ENCODE results near the gene HMGCR.

Gene HMGCR

GRCh38 chr5:75338408-75338807, 1.4 kb downstream of the HMGCR start:
- no peaks in the 10 kb centered on the region for H3K27me3 ChIP-seq (ENCODE audit: insufficient read depth, low read length, poor library complexity, severe bottlenecking)
- H2AFZ ChIP-seq (ENCODE audit: low read length) = no peak overlapping the region
- H3K4me3 ChIP-seq (ENCODE audit: low read length, poor library complexity, severe bottlenecking) = peak overlapping the region; percentile 85
- peaks cover 8% of the 10 kb centered on the region; the same call in 1 of the 2 replicates for H3K36me3 ChIP-seq (ENCODE audit: insufficient read depth, low read length)
- H3K9me3 ChIP-seq (ENCODE audit: insufficient read depth, low read depth, low read length) = no peaks in the 10 kb centered on the region
- peaks cover 64% of the 10 kb centered on the region for H3K79me2 ChIP-seq (ENCODE audit: insufficient read depth, low read length)
- H3F3A ChIP-seq (ENCODE audit: low read depth) = no peaks in the 10 kb centered on the region
- TF ChIP-seq CTCF (conservative IDR thresholded peaks at IDR 0.05; ENCODE audit: low read length) (no peak), EZH2phosphoT487 (IDR thresholded peaks at IDR 0.05; ENCODE audit: borderline replicate concordance) (no peak)
- peak overlapping the region; percentile 98 for H3K9ac ChIP-seq (ENCODE audit: low read depth, low read length, poor library complexity, severe bottlenecking)
- peak overlapping the region; percentile 98 for H3K4me2 ChIP-seq (ENCODE audit: low read depth, low read length, poor library complexity, severe bottlenecking)
- no peaks in the 10 kb centered on the region for H3K9me2 ChIP-seq (replicated peaks; ENCODE audit: low read depth, low read length)
- peaks cover 48% of the 10 kb centered on the region for H3K4me1 ChIP-seq (ENCODE audit: insufficient read depth, low read length, poor library complexity, severe bottlenecking)
- H4K20me1 ChIP-seq (ENCODE audit: insufficient read depth, low read length, poor library complexity, severe bottlenecking) = peaks cover 61% of the 10 kb centered on the region

- Histone ChIP-seq H3K9me3 (ENCODE audit: insufficient read depth, low read depth, low read length) (no peaks in the 10 kb centered on the region), H3K36me3 (ENCODE audit: insufficient read depth, low read length) (peaks cover 31% of the 10 kb centered on the region), H4K20me1 (ENCODE audit: insufficient read depth, low read length, poor library complexity, severe bottlenecking) (peaks cover 86% of the 10 kb centered on the region), H3F3A (ENCODE audit: low read depth) (no peaks in the 10 kb centered on the region), H3K4me3 (ENCODE audit: low read length, poor library complexity, severe bottlenecking) (peak overlapping the region; percentile 85), H3K79me2 (ENCODE audit: insufficient read depth, low read length) (peaks cover 88% of the 10 kb centered on the region), H3K4me2 (ENCODE audit: low read depth, low read length, poor library complexity, severe bottlenecking) (peak overlapping the region; percentile 98), H3K27me3 (ENCODE audit: insufficient read depth, low read length, poor library complexity, severe bottlenecking) (no peaks in the 10 kb centered on the region), H3K4me1 (ENCODE audit: insufficient read depth, low read length, poor library complexity, severe bottlenecking) (peaks cover 47% of the 10 kb centered on the region), H2AFZ (ENCODE audit: low read length) (no peak overlapping the region), H3K9ac (ENCODE audit: low read depth, low read length, poor library complexity, severe bottlenecking) (peak overlapping the region; percentile 98), H3K9me2 (replicated peaks; ENCODE audit: low read depth, low read length) (no peaks in the 10 kb centered on the region)
- TF ChIP-seq CTCF (conservative IDR thresholded peaks at IDR 0.05; ENCODE audit: low read length) (no peak), EZH2phosphoT487 (IDR thresholded peaks at IDR 0.05; ENCODE audit: borderline replicate concordance) (no peak)
Measured at GRCh38 chr5:75340714-75341478, 3.9 kb downstream of the HMGCR start.

GRCh38 chr5:75341934-75342333, 4.9 kb downstream of the HMGCR start:
- Histone ChIP-seq H3K36me3 (ENCODE audit: insufficient read depth, low read length) (peaks cover 41% of the 10 kb centered on the region), H3K79me2 (ENCODE audit: insufficient read depth, low read length) (peaks cover 99% of the 10 kb centered on the region), H3K4me1 (ENCODE audit: insufficient read depth, low read length, poor library complexity, severe bottlenecking) (peaks cover 41% of the 10 kb centered on the region), H3K4me2 (ENCODE audit: low read depth, low read length, poor library complexity, severe bottlenecking) (peak overlapping the region; percentile 98), H3K27me3 (ENCODE audit: insufficient read depth, low read length, poor library complexity, severe bottlenecking) (no peaks in the 10 kb centered on the region), H3K9me2 (replicated peaks; ENCODE audit: low read depth, low read length) (no peaks in the 10 kb centered on the region), H3F3A (ENCODE audit: low read depth) (no peaks in the 10 kb centered on the region), H3K9ac (ENCODE audit: low read depth, low read length, poor library complexity, severe bottlenecking) (peak overlapping the region; percentile 57), H4K20me1 (ENCODE audit: insufficient read depth, low read length, poor library complexity, severe bottlenecking) (peaks cover 94% of the 10 kb centered on the region), H3K9me3 (ENCODE audit: insufficient read depth, low read depth, low read length) (no peaks in the 10 kb centered on the region), H2AFZ (ENCODE audit: low read length) (no peak overlapping the region), H3K4me3 (ENCODE audit: low read length, poor library complexity, severe bottlenecking) (peak overlapping the region; percentile 85)
- TF ChIP-seq CTCF (conservative IDR thresholded peaks at IDR 0.05; ENCODE audit: low read length) = no peak
- TF ChIP-seq EZH2phosphoT487 (IDR thresholded peaks at IDR 0.05; ENCODE audit: borderline replicate concordance) = no peak

Data from Loucy (cell line).